OCI-LY3 (cell line): ENCODE data around the gene AFAP1.

Experiments used
- H2AFZ ChIP-seq: fragments of 200-600, 300-600 bp; shearing (Covaris generic); 2 replicates; pipeline ENCODE4 v1.6.0; 2014; ENCODE audit warnings: antibody characterized with exemption, low read depth, low read length
- H3K27ac ChIP-seq: fragments of 200-600, 300-600 bp; sonication (generic); 2 replicates; pipeline ENCODE4 v1.5.1; 2014; ENCODE audit warnings: mild to moderate bottlenecking, low read length, moderate library complexity, mixed read lengths
- H3K27me3 ChIP-seq: fragments of 200-600, 300-600 bp; sonication (generic); 2 replicates; pipeline ENCODE4 v1.6.1; 2014; ENCODE audit warnings: low read depth, low read length, mixed read lengths
- H3K36me3 ChIP-seq: fragments of 200-600, 300-600 bp; sonication (generic); replicated peaks from 2 replicates; pipeline ENCODE3; 2014; ENCODE audit warnings: low read depth, low read length, mixed read lengths
- H3K4me1 ChIP-seq: fragments of 300-600, 200-600 bp; sonication (generic); 2 replicates; pipeline ENCODE4 v1.6.1; 2014; ENCODE audit warnings: low read length, mixed read lengths
- H3K4me2 ChIP-seq: fragments of 200-600, 300-600 bp; sonication (generic); 2 replicates; pipeline ENCODE4 v1.6.1; 2014; ENCODE audit warnings: low read length, mixed read lengths
- H3K4me3 ChIP-seq: fragments of 300-600, 200-600 bp; sonication (generic); 2 replicates; pipeline ENCODE4 v1.5.1; 2014; ENCODE audit warnings: antibody characterized with exemption, mild to moderate bottlenecking, low read length, moderate library complexity
- H3K79me2 ChIP-seq: fragments of 300-600, 200-600 bp; shearing (Covaris generic); 2 replicates; pipeline ENCODE4 v1.6.1; 2014; ENCODE audit warnings: mild to moderate bottlenecking, low read length, mixed read lengths
- H3K9ac ChIP-seq: fragments of 300-600, 200-600 bp; shearing (Covaris generic); 2 replicates; pipeline ENCODE4 v1.6.0; 2014; ENCODE audit warnings: mild to moderate bottlenecking, low read length, moderate library complexity
- H3K9me3 ChIP-seq: fragments of 200-600, 300-600 bp; shearing (Covaris generic); 2 replicates; pipeline ENCODE4 v1.6.1; 2014; ENCODE audit warnings: low read length, mixed read lengths; ENCODE audit not compliant: insufficient read depth
- H4K20me1 ChIP-seq: fragments of 200-600, 300-600 bp; sonication (generic); 2 replicates; pipeline ENCODE4 v1.6.1; 2016; ENCODE audit warnings: low read length, mixed read lengths; ENCODE audit not compliant: insufficient read depth
- CTCF ChIP-seq: fragments of 200-600, 300-600 bp; sonication (generic); IDR thresholded peaks from 2 replicates; pipeline ENCODE4 v1.5.1; 2014; ENCODE audit warnings: antibody characterized with exemption, low read length, low read depth
- EZH2phosphoT487 ChIP-seq: fragments of 200-600 bp; shearing (Covaris generic); IDR thresholded peaks from 2 replicates; pipeline ENCODE4 v1.6.1; 2018; ENCODE audit warnings: antibody characterized with exemption, mixed run types, low read depth

The AFAP1 gene

DNA sequence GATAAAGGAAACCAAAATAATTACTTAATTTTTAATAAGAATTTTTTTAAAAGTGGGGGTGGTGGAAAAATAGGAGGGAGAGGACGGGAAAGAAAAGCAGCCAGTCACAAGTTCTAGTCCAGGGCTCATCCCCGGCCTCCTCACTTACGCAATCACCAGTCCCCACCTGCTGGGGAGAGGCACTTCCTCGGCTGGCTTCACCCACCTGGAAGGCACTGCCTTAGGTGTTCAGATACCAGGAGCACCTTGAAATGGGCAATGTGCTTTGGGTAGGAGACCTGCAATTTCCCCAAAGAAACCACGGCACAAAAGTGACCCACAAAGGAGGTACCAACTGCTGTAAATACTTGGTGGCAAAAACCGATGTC lies 23.8 kb downstream of the AFAP1 start:
- H3K27ac ChIP-seq = no peak overlapping the region
- H3K4me1 ChIP-seq = peaks cover 6% of the 10 kb centered on the region; the same call in 1 of the 2 replicates
- no peaks in the 10 kb centered on the region for H4K20me1 ChIP-seq
- TF ChIP-seq CTCF (no peak), EZH2phosphoT487 (no peak)
- H3K79me2 ChIP-seq = no peaks in the 10 kb centered on the region
- no peaks in the 10 kb centered on the region for H3K9me3 ChIP-seq
- H3K27me3 ChIP-seq = peaks cover 14% of the 10 kb centered on the region
- no peak overlapping the region for H3K9ac ChIP-seq
- no peak overlapping the region for H3K4me2 ChIP-seq
- H3K4me3 ChIP-seq = no peak overlapping the region
- H2AFZ ChIP-seq = no peak overlapping the region
- H3K36me3 ChIP-seq = no peaks in the 10 kb centered on the region

DNA sequence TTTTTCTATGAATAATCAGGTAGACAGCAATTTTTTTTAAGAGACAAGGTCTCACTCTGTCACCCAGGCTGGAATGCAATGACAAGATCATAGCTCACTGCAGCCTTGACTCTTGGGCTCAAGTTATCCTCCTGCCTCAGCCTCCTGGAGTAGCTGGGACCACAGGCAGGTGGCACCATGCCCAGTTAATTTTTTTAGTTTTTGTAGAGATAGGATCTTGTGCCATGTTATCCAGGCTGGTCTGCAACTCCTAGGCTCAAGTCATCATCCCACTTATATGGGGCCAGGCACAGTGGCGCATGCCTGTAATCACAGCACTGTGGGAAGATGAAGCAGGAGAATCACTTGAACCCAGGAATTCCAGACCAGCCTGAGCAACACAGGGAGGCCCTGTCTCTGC lies 26.8 kb downstream of the AFAP1 start:
- Histone ChIP-seq H3K27ac (no peak overlapping the region), H3K27me3 (peaks cover 22% of the 10 kb centered on the region), H3K4me3 (no peak overlapping the region), H3K9ac (no peak overlapping the region), H3K4me1 (peaks cover 6% of the 10 kb centered on the region; the same call in 1 of the 2 replicates), H2AFZ (no peak overlapping the region), H3K9me3 (no peaks in the 10 kb centered on the region), H3K36me3 (no peaks in the 10 kb centered on the region), H4K20me1 (no peaks in the 10 kb centered on the region), H3K79me2 (no peaks in the 10 kb centered on the region), H3K4me2 (no peak overlapping the region)
- TF ChIP-seq EZH2phosphoT487 (no peak), CTCF (no peak)

GRCh38 chr4:7910952-7911578 lies 28.6 kb downstream of the AFAP1 start:
- H3K4me3 ChIP-seq = no peak overlapping the region

More at GRCh38 chr4:7910952-7911578, 28.6 kb downstream of the AFAP1 start:
- Histone ChIP-seq H3K9ac (no peak overlapping the region), H3K79me2 (no peaks in the 10 kb centered on the region), H4K20me1 (no peaks in the 10 kb centered on the region), H3K4me1 (peaks cover 6% of the 10 kb centered on the region; the same call in 1 of the 2 replicates), H3K27ac (no peak overlapping the region), H3K4me2 (no peak overlapping the region), H3K27me3 (peaks cover 18% of the 10 kb centered on the region), H3K36me3 (no peaks in the 10 kb centered on the region), H3K9me3 (no peaks in the 10 kb centered on the region), H2AFZ (no peak overlapping the region)
- TF ChIP-seq CTCF (no peak), EZH2phosphoT487 (no peak)
